Peyer's patch (tissue), 4 donors: ENCODE results near the gene ADPRM.
A peak's percentile ranks its signal among the peaks of the same experiment; 100 is the strongest.

Source experiments
- CTCF ChIP-seq, 6 experiments: fragments of 450-650 bp in 4 of 6; fragments of 200-600 bp in 2 of 6; sonication (generic) in 1 of 6; IDR thresholded peaks; one replicate each; pipeline ENCODE4 v1.5.1; 2017 to 2019; ENCODE audit warnings: antibody characterized with exemption in 6 of 6, mild to moderate bottlenecking in 3 of 6, moderate library complexity in 1 of 6
- POLR2A ChIP-seq, 2 donors: fragments of 450-650 bp; IDR thresholded peaks; one replicate each; pipeline ENCODE4 v1.5.1; 2017; ENCODE audit warnings: antibody characterized with exemption in 2 of 2, mild to moderate bottlenecking in 2 of 2, moderate library complexity in 2 of 2

- TF ChIP-seq CTCF (IDR thresholded peaks at IDR 0.05) = no peak
- TF ChIP-seq POLR2A (IDR thresholded peaks at IDR 0.05) = peak in 1 of 2 donors; percentile 54
These were observed 27.9 kb downstream of the ADPRM start for GRCh38 chr17:10725262-10725661.
